Natural killer cell (primary cell): ENCODE measurements around the gene PXMP2. TPM values are rescaled to one million over a fixed set of nuclear protein-coding genes. Genes with fewer than 3 reads are reported as not detected.

ENCODE experiments used
- ATAC-seq, 3 donors: fragments of 150-1000 bp in 2 of 3; fragments of 200-7000 bp in 1 of 3; cut with Tn5 transposase; 1 replicate in 1 of 3; 2 replicates in 2 of 3; pipeline ENCODE4 v1.10.0; 2021; ENCODE audit warnings: mild to moderate bottlenecking in 2 of 3, moderate library complexity in 2 of 3
- DNase-seq, 2 donors: peaks; one replicate each; pipeline versions ENCODE4 v3.0.0 to v3.0.0-alpha.2; 2013 to 2021; ENCODE audit warnings: mixed read lengths in 1 of 2
- H3K27ac ChIP-seq: one replicate; pipeline ENCODE4 v1.5.1; 2013; ENCODE audit warnings: mild to moderate bottlenecking, low read length
- H3K27me3 ChIP-seq: one replicate; pipeline ENCODE4 v1.6.1; 2013; ENCODE audit warnings: low read length; ENCODE audit not compliant: control insufficient read depth, insufficient read depth
- H3K36me3 ChIP-seq: one replicate; pipeline ENCODE4 v1.6.1; 2013; ENCODE audit warnings: low read length; ENCODE audit not compliant: control insufficient read depth, insufficient read depth
- H3K4me1 ChIP-seq: one replicate; pipeline ENCODE4 v1.6.1; 2013; ENCODE audit warnings: low read length; ENCODE audit not compliant: control insufficient read depth, insufficient read depth
- H3K4me3 ChIP-seq: one replicate; pipeline ENCODE4 v1.5.1; 2013; ENCODE audit warnings: low read length
- H3K9me3 ChIP-seq: one replicate; pipeline ENCODE4 v1.6.1; 2013; ENCODE audit warnings: low read length; ENCODE audit not compliant: control insufficient read depth, insufficient read depth
- H3K27ac Mint-ChIP-seq, 2 donors: one replicate each; pipeline ENCODE4 v1.8.0; 2022; ENCODE audit warnings: mild to moderate bottlenecking in 2 of 2, mixed read lengths in 2 of 2, moderate library complexity in 1 of 2
- H3K27me3 Mint-ChIP-seq, 2 donors: one replicate each; pipeline ENCODE4 v1.8.0; 2022; ENCODE audit warnings: low read depth in 2 of 2, mixed read lengths in 2 of 2
- H3K36me3 Mint-ChIP-seq: one replicate; pipeline ENCODE4 v1.8.0; 2022; ENCODE audit warnings: mixed read lengths
- H3K4me1 Mint-ChIP-seq, 2 donors: one replicate each; pipeline ENCODE4 v1.8.0; 2022; ENCODE audit warnings: mixed read lengths in 2 of 2
- H3K4me3 Mint-ChIP-seq: one replicate; pipeline ENCODE4 v1.8.0; 2022; ENCODE audit warnings: mild to moderate bottlenecking, moderate library complexity, mixed read lengths
- H3K9me3 Mint-ChIP-seq, 2 donors: one replicate each; pipeline ENCODE4 v1.8.0; 2022; ENCODE audit warnings: mixed read lengths in 2 of 2
- CTCF ChIP-seq: fragments of 200-600 bp; IDR thresholded peaks from one replicate; pipeline ENCODE4 v1.8.0; 2022; ENCODE audit warnings: antibody characterized with exemption
- WGBS: methylation state at CpG from one replicate; pipeline ENCODE4 v1.1.7; 2013; ENCODE audit warnings: missing lambda C conversion rate; ENCODE audit not compliant: insufficient coverage; 5-methylcytosine and 5-hydroxymethylcytosine counted together
- intact Hi-C: fragments of 100-400 bp; cut with micrococcal nuclease; formaldehyde crosslinking; loops from one replicate; pipeline ENCODE4 v1.14.2; 2022
- total RNA-seq, 4 donors: library from RNA; stranded (reverse); fragments of 120-200 nt in 1 of 4; gene quantifications; one replicate each; pipeline versions ENCODE4 v1.2.3 to v1.2.4, GENCODE V29; 2013 to 2022

Gene PXMP2
- total RNA-seq, 3 donors from 2014 or later (not counting 1 experiment from before 2014, with no cell fraction given): 3.6 to 6.2 (median 5.1) TPM

GRCh38 chr12:132648616-132649225 is 38.7 kb upstream of the PXMP2 start:
- Histone ChIP-seq H3K27me3 (no peaks in the 10 kb centered on the region), H3K27ac (no peak overlapping the region), H3K9me3 (no peaks in the 10 kb centered on the region), H3K4me3 (no peak overlapping the region), H3K4me1 (no peaks in the 10 kb centered on the region), H3K36me3 (peaks cover 28% of the 10 kb centered on the region)
- Mint-ChIP-seq H3K27ac (no peak overlapping the region), H3K9me3 (no peaks in the 10 kb centered on the region), H3K36me3 (no peaks in the 10 kb centered on the region), H3K4me1 (no peaks in the 10 kb centered on the region), H3K27me3 (no peaks in the 10 kb centered on the region), H3K4me3 (no peak overlapping the region)
- TF ChIP-seq CTCF: no peak
- intact Hi-C loops: no loop called here
- WGBS: 98% methylated on average over 24 of the region's 24 CpGs
- peak in 1 of 3 donors; percentile 30 for ATAC-seq
- DNase-seq: no peak

GRCh38 chr12:132649226-132649945 is 38.0 kb upstream of the PXMP2 start:
- TF ChIP-seq CTCF: no peak
- Mint-ChIP-seq H3K27ac (no peak overlapping the region), H3K4me3 (no peak overlapping the region), H3K36me3 (no peaks in the 10 kb centered on the region), H3K4me1 (no peaks in the 10 kb centered on the region), H3K27me3 (no peaks in the 10 kb centered on the region), H3K9me3 (no peaks in the 10 kb centered on the region)
- DNase-seq (no peak), ATAC-seq (no peak)
- WGBS: 95% methylated on average over 27 of the region's 27 CpGs
- Histone ChIP-seq H3K9me3 (no peaks in the 10 kb centered on the region), H3K4me3 (no peak overlapping the region), H3K27ac (no peak overlapping the region), H3K27me3 (no peaks in the 10 kb centered on the region), H3K36me3 (peaks cover 32% of the 10 kb centered on the region), H3K4me1 (no peaks in the 10 kb centered on the region)
- intact Hi-C loops: no loop called here

- Mint-ChIP-seq H3K9me3 (no peaks in the 10 kb centered on the region), H3K27me3 (no peaks in the 10 kb centered on the region), H3K4me1 (no peaks in the 10 kb centered on the region), H3K36me3 (peaks cover 2% of the 10 kb centered on the region), H3K4me3 (no peak overlapping the region), H3K27ac (no peak overlapping the region)
- no peaks in the 10 kb centered on the region for H3K9me3 ChIP-seq
- WGBS: 83% methylated on average over 9 of the region's 9 CpGs
- no peak overlapping the region for H3K4me3 ChIP-seq
- intact Hi-C loops: no loop called here
- ATAC-seq (no peak), DNase-seq (no peak)
- H3K27me3 ChIP-seq: no peaks in the 10 kb centered on the region
- no peak for TF ChIP-seq CTCF
- H3K36me3 ChIP-seq: peaks cover 36% of the 10 kb centered on the region
- H3K4me1 ChIP-seq: no peaks in the 10 kb centered on the region
- no peak overlapping the region for H3K27ac ChIP-seq
These were observed 35.8 kb upstream of the PXMP2 start for GRCh38 chr12:132651444-132652100.
